Aorta (tissue), 4 donors: ENCODE results near the gene CD163. TPM values are rescaled to one million over a fixed set of nuclear protein-coding genes. Genes with fewer than 3 reads are reported as not detected.

Experiments used
- polyA plus RNA-seq, 2 donors: library from polyadenylated mRNA; stranded (reverse); fragments of 200-250 nt; gene quantifications; one replicate each; pipeline ENCODE4 v1.2.3, GENCODE V29; 2013
- total RNA-seq, 2 donors: library from RNA; stranded (reverse); fragmentation: NEBNext Ultra II Directional; extraction: Animal tissue kit (Norgen Biotek cat#: 25700); gene quantifications; one replicate each; pipeline ENCODE4 v1.2.1, GENCODE V29; 2021
- donor health status: healthy with polysubstance abuse.
- donor health status: Bipolar disorder and iron deficiency.
- donor health status: DM: no; HTN: no; CAD: no.
- donor health status: DM: yes; HTN: yes; CAD: no.

CD163 gene
- total and polyA plus RNA-seq, 4 donors, result 22.3 to 308 (median 183) TPM

Other genes with a start within 250 kb of the CD163 start
- gene ACSM4, start 199.7 kb downstream of the CD163 start, total RNA-seq, result not detected
- not detected for gene ACSM4, start 199.7 kb downstream of the CD163 start, polyA plus RNA-seq
- gene CD163L1, start 59.6 kb downstream of the CD163 start, total RNA-seq, result 10 to 100 TPM; 10.2 to 39.8 TPM
- gene CD163L1, start 59.6 kb downstream of the CD163 start, polyA plus RNA-seq, result 1 to 10 TPM; 1.2 to 4.5 TPM
- gene APOBEC1, start 162.1 kb upstream of the CD163 start, total RNA-seq, result not detected
- 10 to 100 TPM in 1 of 2 donors, not detected in 1; 22.8 TPM for gene APOBEC1, start 162.1 kb upstream of the CD163 start, polyA plus RNA-seq
- under 1 TPM; 0.30 to 0.84 TPM for gene GDF3, start 192.0 kb upstream of the CD163 start, total RNA-seq
- not detected for gene GDF3, start 192.0 kb upstream of the CD163 start, polyA plus RNA-seq
- gene DPPA3, start 207.7 kb upstream of the CD163 start, total RNA-seq, result not detected
- not detected for gene DPPA3, start 207.7 kb upstream of the CD163 start, polyA plus RNA-seq
- gene CLEC4C, start 243.6 kb upstream of the CD163 start, total RNA-seq, result not detected
- gene CLEC4C, start 243.6 kb upstream of the CD163 start, polyA plus RNA-seq, result not detected